Upper lobe of right lung (tissue), 1 donor: ENCODE measurements around the gene MYO18A. TPM values are rescaled to one million over a fixed set of nuclear protein-coding genes. Genes with fewer than 3 reads are reported as not detected.

Source experiments
- ATAC-seq: fragments of 200-7000 bp; cut with Tn5 transposase; one replicate; pipeline ENCODE4 v1.9.1; 2020; ENCODE audit warnings: mild to moderate bottlenecking, moderate library complexity
- DNase-seq: peaks from one replicate; pipeline ENCODE4 v3.0.0-alpha.2; 2020
- H3K27ac ChIP-seq: fragments of 200-600 bp; one replicate; pipeline ENCODE4 v1.8.0; 2022
- H3K27me3 ChIP-seq: fragments of 200-600 bp; one replicate; pipeline ENCODE4 v1.8.0; 2022; ENCODE audit warnings: mild to moderate bottlenecking
- H3K36me3 ChIP-seq: fragments of 200-600 bp; one replicate; pipeline ENCODE4 v1.8.0; 2022
- H3K4me1 ChIP-seq: fragments of 200-600 bp; one replicate; pipeline ENCODE4 v1.8.0; 2022
- H3K4me3 ChIP-seq: fragments of 200-600 bp; one replicate; pipeline ENCODE4 v1.8.0; 2022; ENCODE audit warnings: mild to moderate bottlenecking
- H3K9me3 ChIP-seq: fragments of 200-600 bp; one replicate; pipeline ENCODE4 v1.8.0; 2022
- intact Hi-C: fragments of 100-400 bp; cut with DNase I; formaldehyde crosslinking; loops from one replicate; pipeline ENCODE4 v1.11.0; 2022
- total RNA-seq: library from RNA; stranded (reverse); fragmentation: NEBNext Ultra II Directional; extraction: Animal tissue kit (Norgen Biotek cat#: 25700); gene quantifications from one replicate; pipeline ENCODE4 v1.2.1, GENCODE V29; 2021
- TF ChIP-seq, protein P1 (sequence below): fragments of 200-600 bp; IDR thresholded peaks from one replicate; pipeline ENCODE4 v1.8.0; 2022; ENCODE audit warnings: antibody characterized with exemption
- donor health status: DM: no; HTN: yes; CAD: no; lungs with severe emphysema.

The MYO18A gene
- total RNA-seq, 1 donor from 2014 or later = 51.0 TPM

DNA sequence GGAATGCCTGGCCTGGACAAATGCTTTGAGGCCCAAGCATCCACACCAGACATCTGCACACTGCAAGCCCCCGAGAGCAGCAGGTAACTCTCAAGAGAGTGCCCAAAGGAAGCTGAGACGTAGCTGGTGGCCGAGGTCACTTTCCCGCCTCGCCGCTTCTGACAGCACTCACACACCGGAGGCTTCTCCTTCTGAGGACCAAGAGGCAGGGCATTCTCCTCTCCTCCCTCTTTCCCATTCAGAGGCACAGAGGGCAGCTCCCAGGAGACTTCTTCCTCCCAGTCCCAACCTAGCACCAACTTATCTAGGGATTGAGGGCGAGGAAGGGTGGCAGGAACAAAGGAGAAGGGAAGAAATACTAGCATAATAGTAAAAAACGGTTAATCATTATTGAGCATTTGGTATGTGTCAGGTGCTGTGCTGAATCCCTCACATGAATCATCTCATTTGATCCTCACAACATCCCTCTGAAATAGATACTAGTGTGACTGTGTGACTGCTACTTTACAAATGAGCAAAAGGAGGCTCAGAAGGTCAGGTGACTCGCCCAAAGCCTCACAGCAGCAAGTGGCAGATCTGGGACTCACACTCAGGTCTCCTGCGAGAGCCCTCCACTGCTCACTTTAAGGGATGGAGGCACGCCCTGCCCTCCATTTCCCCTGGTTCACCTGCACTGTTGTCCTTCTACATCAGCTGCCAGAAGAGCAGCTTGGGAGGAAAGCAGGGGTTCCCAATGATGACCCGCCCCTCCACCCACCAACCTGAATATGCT is 41.8 kb downstream of the MYO18A start:
- Histone ChIP-seq H3K4me3 (peak overlapping the region; percentile 47), H3K9me3 (no peaks in the 10 kb centered on the region), H3K4me1 (peaks cover 37% of the 10 kb centered on the region), H3K27me3 (no peaks in the 10 kb centered on the region), H3K27ac (peak overlapping the region; percentile 84), H3K36me3 (peaks cover 5% of the 10 kb centered on the region)
- intact Hi-C loops = no loop called here
- TF ChIP-seq, protein P1, sequence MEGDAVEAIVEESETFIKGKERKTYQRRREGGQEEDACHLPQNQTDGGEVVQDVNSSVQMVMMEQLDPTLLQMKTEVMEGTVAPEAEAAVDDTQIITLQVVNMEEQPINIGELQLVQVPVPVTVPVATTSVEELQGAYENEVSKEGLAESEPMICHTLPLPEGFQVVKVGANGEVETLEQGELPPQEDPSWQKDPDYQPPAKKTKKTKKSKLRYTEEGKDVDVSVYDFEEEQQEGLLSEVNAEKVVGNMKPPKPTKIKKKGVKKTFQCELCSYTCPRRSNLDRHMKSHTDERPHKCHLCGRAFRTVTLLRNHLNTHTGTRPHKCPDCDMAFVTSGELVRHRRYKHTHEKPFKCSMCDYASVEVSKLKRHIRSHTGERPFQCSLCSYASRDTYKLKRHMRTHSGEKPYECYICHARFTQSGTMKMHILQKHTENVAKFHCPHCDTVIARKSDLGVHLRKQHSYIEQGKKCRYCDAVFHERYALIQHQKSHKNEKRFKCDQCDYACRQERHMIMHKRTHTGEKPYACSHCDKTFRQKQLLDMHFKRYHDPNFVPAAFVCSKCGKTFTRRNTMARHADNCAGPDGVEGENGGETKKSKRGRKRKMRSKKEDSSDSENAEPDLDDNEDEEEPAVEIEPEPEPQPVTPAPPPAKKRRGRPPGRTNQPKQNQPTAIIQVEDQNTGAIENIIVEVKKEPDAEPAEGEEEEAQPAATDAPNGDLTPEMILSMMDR = no peak
- ATAC-seq (no peak), DNase-seq (no peak)

DNA sequence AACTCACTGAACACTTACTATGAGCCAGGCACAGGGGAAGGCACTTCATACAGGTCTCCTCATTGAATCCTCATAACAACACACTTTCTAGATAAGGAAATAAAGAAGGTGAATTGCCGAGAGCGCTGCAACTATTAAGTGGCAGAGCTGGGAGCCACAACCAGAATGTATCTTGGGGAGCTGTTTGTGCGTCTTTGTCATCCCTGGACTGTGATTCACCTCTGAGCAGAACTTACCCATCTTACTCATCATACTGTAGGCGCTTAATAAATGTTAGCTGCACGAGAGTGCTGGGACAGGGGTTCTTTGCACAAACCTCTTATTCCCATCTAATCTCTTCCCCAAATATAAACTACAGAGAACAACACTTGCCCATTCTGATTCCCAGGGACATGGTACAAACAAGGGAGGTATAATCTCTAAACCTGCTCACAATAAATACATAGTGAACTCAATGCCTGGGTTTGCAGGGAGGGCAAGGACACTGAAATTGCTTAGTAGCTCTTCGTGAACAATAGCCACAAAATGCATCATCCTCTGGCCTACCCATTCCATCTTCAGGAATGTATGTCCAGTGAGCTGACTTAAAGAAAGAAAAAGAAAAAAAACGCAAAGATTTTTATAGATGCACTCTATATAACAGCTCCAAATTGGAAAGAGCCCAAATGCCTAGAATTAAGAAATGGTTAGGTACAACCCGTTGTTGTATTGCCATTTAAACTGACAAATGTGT is 43.0 kb downstream of the MYO18A start:
- peaks cover 5% of the 10 kb centered on the region for H3K36me3 ChIP-seq
- H3K9me3 ChIP-seq = no peaks in the 10 kb centered on the region
- TF ChIP-seq, protein P1 = no peak
- no peak overlapping the region for H3K4me3 ChIP-seq
- intact Hi-C loops = no loop called here
- ATAC-seq (no peak), DNase-seq (no peak)
- H3K4me1 ChIP-seq = peaks cover 41% of the 10 kb centered on the region
- H3K27ac ChIP-seq = no peak overlapping the region
- H3K27me3 ChIP-seq = no peaks in the 10 kb centered on the region

DNA sequence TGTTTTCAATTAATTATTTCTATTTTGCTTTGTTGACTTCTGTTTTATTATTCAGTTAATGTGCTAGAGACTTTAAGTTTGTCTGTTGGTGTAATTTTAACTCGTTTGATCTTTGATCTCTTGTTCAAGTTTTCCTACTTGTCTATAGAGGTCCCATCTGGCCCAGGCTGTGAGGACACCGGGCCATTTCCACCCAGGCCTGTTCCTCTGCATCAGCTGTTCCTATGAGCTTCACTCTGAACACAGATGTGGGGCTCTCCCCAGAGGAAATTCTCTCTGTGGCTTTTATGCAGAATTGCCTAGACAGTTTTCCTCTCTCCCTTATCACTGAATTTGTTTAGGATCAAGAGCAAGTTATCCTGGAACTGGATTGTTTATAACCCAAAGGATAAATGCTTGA is 44.7 kb downstream of the MYO18A start:
- H3K36me3 ChIP-seq = peaks cover 5% of the 10 kb centered on the region
- intact Hi-C loops = no loop called here

DNA sequence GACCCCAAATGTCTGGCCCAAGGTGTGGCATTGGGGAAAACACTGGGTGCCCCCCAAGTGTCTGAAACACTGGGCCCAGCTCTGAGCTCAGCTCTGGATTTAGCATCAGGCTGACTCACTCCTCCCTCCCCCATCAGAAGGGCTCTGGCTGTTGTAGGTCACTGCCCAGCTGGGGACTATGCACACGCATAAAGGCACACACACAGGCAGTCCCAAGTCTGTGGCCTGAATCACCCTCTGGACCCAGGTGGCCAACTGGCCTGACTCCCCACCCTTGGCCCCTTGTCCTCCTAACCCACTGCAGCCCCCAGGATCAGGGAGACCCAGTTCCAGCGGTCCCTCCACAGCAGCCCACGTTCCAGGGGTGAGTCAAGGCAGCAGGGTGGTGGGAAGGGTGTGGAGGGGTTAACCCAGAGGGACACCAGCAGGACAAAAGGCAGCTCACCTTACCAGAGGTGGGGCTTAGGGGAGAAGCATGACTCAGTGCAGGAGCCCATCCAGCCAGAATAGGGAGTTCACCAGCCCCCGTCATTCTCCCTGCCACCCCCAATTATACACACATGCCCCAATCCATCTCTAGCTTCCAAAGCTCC is 47.0 kb downstream of the MYO18A start:
- H3K4me1 ChIP-seq = peaks cover 5% of the 10 kb centered on the region
- H3K4me3 ChIP-seq = no peak overlapping the region
- intact Hi-C loops = no loop called here

More for the DNA sequence above, 44.7 kb downstream of the MYO18A start:
- Histone ChIP-seq H3K27ac (no peak overlapping the region), H3K4me3 (no peak overlapping the region), H3K9me3 (no peaks in the 10 kb centered on the region), H3K4me1 (peaks cover 27% of the 10 kb centered on the region), H3K27me3 (no peaks in the 10 kb centered on the region)
- ATAC-seq = no peak
- no peak for DNase-seq
- TF ChIP-seq, protein P1 = no peak

More for the DNA sequence above, 47.0 kb downstream of the MYO18A start:
- H3K36me3 ChIP-seq = peaks cover 5% of the 10 kb centered on the region
- no peaks in the 10 kb centered on the region for H3K9me3 ChIP-seq
- no peak overlapping the region for H3K27ac ChIP-seq
- TF ChIP-seq, protein P1 = no peak
- peak; percentile 15 for ATAC-seq
- DNase-seq = no peak
- no peaks in the 10 kb centered on the region for H3K27me3 ChIP-seq
